ENCODE results near the gene RDH8.

DNA sequence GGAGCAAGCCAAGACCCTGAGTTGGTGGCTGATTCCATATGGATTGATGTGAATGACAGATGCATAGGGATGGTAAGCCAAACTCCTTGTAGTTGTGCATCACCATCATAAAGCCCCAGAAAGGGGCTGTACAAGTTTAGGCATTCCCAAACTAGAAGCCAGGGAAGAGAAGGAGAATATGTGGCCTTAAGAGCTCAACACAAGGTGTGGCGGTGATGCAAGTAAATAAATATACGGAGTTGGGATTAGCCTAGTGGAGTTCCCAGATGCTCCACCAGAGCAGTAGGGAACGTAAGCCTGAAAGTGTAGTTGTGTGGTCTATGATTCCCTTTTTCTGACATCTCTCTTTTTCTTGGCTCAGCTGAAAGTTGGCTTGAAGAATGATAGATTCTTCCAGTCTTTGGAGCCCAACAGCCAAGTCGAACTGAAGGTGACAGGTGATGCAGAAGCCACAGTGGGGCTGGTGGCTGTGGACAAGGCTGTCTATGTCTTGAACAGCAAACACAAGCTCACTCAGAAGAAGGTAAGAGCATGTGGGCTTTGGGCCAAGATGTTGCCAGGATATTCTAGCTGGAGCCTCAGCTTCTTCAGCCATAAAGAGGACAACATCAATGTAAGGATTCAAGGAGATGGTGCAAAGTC is 30.1 kb downstream of the RDH8 start:
- TF ChIP-seq, protein P1, sequence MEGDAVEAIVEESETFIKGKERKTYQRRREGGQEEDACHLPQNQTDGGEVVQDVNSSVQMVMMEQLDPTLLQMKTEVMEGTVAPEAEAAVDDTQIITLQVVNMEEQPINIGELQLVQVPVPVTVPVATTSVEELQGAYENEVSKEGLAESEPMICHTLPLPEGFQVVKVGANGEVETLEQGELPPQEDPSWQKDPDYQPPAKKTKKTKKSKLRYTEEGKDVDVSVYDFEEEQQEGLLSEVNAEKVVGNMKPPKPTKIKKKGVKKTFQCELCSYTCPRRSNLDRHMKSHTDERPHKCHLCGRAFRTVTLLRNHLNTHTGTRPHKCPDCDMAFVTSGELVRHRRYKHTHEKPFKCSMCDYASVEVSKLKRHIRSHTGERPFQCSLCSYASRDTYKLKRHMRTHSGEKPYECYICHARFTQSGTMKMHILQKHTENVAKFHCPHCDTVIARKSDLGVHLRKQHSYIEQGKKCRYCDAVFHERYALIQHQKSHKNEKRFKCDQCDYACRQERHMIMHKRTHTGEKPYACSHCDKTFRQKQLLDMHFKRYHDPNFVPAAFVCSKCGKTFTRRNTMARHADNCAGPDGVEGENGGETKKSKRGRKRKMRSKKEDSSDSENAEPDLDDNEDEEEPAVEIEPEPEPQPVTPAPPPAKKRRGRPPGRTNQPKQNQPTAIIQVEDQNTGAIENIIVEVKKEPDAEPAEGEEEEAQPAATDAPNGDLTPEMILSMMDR (IDR thresholded peaks at IDR 0.05; ENCODE audit: control extremely low read depth in 1 of 3, insufficient read depth in 1 of 3, low read depth in 1 of 3, low read length in 3 of 3), result no peak
- TF ChIP-seq MAFK (IDR thresholded peaks at IDR 0.05; ENCODE audit: low read depth, low read length) (no peak), EP300 (IDR thresholded peaks at IDR 0.05; ENCODE audit: borderline replicate concordance in 1 of 2, low read depth in 2 of 2, low read length in 2 of 2) (no peak), CEBPB (IDR thresholded peaks at IDR 0.05; ENCODE audit: low read depth, low read length) (no peak), SP4 (IDR thresholded peaks at IDR 0.05; ENCODE audit: low read length) (no peak), POLR2A (IDR thresholded peaks at IDR 0.05; ENCODE audit: control extremely low read depth in 1 of 2, low read depth in 2 of 2, low read length in 2 of 2) (no peak), GABPA (IDR thresholded peaks at IDR 0.05; ENCODE audit: borderline replicate concordance, insufficient read depth, low read length) (no peak), RFX5 (IDR thresholded peaks at IDR 0.05; ENCODE audit: borderline replicate concordance, low read depth, low read length) (no peak)

All from H1 (cell line).